ENCODE data around the gene TBC1D32.
"Not testable (repeated sequence)": the region's sequence is repeated elsewhere in the genome, so short reads cannot be mapped to it uniquely, and the experiment has no call there.

The TBC1D32 gene

DNA sequence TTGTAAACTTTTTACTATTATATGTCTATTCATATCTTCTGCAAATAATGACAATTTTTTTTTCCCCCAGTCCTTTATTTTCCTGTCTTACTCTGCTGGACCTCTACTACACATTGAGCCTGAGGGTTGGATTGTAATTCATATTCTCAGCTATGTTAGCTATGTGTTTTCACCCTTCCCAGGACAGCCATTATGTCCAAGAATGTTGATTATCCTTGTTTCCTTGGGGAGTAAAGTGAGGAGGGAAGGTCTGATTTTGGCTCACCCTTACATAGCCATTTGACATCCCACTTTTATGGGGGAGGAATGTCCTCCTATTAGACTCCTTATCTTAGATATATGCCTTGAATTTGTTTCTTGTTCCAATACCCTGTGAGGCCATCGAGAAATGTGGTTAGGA, 17.6 kb upstream of the TBC1D32 start:
- FAIRE-seq = no peak
- no peak for TF ChIP-seq POLR2A (IDR thresholded peaks at IDR 0.05; ENCODE audit: low read depth, low read length)
- TF ChIP-seq TAF1 (IDR thresholded peaks at IDR 0.05; ENCODE audit: borderline replicate concordance, low read depth, low read length) = no peak
- no peak for TF ChIP-seq POLR2AphosphoS5 (IDR thresholded peaks at IDR 0.05; ENCODE audit: low read depth, low read length)
- DNase-seq (ENCODE audit: insufficient read length) = no peak

- FAIRE-seq = no peak
- TF ChIP-seq POLR2A (IDR thresholded peaks at IDR 0.05; ENCODE audit: low read depth, low read length) (no peak), TAF1 (IDR thresholded peaks at IDR 0.05; ENCODE audit: borderline replicate concordance, low read depth, low read length) (no peak), POLR2AphosphoS5 (IDR thresholded peaks at IDR 0.05; ENCODE audit: low read depth, low read length) (no peak)
Observed at GRCh38 chr6:121349596-121349995, 15.3 kb upstream of the TBC1D32 start.

GRCh38 chr6:121347484-121347883, 13.2 kb upstream of the TBC1D32 start:
- no peak for TF ChIP-seq POLR2A (IDR thresholded peaks at IDR 0.05; ENCODE audit: low read depth, low read length)
- no peak for TF ChIP-seq POLR2AphosphoS5 (IDR thresholded peaks at IDR 0.05; ENCODE audit: low read depth, low read length)
- no peak for TF ChIP-seq TAF1 (IDR thresholded peaks at IDR 0.05; ENCODE audit: borderline replicate concordance, low read depth, low read length)
- no peak for FAIRE-seq

More at GRCh38 chr6:121349596-121349995, 15.3 kb upstream of the TBC1D32 start:
- no peak for DNase-seq (ENCODE audit: insufficient read length)

GRCh38 chr6:121344539-121344938, 10.3 kb upstream of the TBC1D32 start:
- TF ChIP-seq POLR2A (IDR thresholded peaks at IDR 0.05; ENCODE audit: low read depth, low read length) (no peak), POLR2AphosphoS5 (IDR thresholded peaks at IDR 0.05; ENCODE audit: low read depth, low read length) (no peak), TAF1 (IDR thresholded peaks at IDR 0.05; ENCODE audit: borderline replicate concordance, low read depth, low read length) (no peak)
- no peak for DNase-seq (ENCODE audit: insufficient read length)
- no peak for FAIRE-seq

More at GRCh38 chr6:121347484-121347883, 13.2 kb upstream of the TBC1D32 start:
- DNase-seq (ENCODE audit: insufficient read length) = no peak

DNA sequence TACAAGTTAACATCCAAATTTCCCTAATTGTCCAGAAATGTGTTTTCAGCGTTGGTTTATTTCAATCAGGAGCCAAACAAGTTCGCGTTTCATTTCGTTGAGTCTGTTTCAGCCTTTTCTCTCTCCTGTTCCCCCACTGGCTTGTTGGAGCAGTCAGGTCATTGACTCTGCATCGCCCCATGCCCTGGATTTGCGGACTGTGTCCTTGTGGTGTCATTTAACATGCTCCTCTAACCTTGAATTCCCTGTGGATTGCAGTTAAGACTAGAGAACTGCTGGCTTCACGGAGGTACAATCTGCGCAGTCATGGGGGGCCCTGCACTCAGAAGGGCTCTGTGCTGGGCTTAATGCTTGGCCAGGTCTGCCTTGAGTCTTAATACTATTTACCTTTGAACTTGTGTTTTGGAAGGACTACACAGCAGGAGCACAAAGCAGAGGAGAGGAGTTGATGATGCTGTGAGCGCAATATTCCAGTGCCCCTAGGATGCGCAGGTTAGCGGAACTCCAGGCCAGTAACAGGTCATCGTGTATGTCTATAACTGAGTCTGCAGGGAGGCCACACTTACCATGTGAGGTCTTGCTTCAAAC, 5.5 kb upstream of the TBC1D32 start:
- FAIRE-seq (no peak), DNase-seq (ENCODE audit: insufficient read length) (no peak)
- no peak for TF ChIP-seq TAF1 (IDR thresholded peaks at IDR 0.05; ENCODE audit: borderline replicate concordance, low read depth, low read length)
- no peak for TF ChIP-seq POLR2A (IDR thresholded peaks at IDR 0.05; ENCODE audit: low read depth, low read length)
- TF ChIP-seq POLR2AphosphoS5 (IDR thresholded peaks at IDR 0.05; ENCODE audit: low read depth, low read length) = no peak

- TF ChIP-seq TAF1 (IDR thresholded peaks at IDR 0.05; ENCODE audit: borderline replicate concordance, low read depth, low read length) = no peak
- no peak for TF ChIP-seq POLR2A (IDR thresholded peaks at IDR 0.05; ENCODE audit: low read depth, low read length)
- no peak for TF ChIP-seq POLR2AphosphoS5 (IDR thresholded peaks at IDR 0.05; ENCODE audit: low read depth, low read length)
- FAIRE-seq (no peak), DNase-seq (ENCODE audit: insufficient read length) (no peak)
Observed at GRCh38 chr6:121338956-121339355, 4.7 kb upstream of the TBC1D32 start.

DNA sequence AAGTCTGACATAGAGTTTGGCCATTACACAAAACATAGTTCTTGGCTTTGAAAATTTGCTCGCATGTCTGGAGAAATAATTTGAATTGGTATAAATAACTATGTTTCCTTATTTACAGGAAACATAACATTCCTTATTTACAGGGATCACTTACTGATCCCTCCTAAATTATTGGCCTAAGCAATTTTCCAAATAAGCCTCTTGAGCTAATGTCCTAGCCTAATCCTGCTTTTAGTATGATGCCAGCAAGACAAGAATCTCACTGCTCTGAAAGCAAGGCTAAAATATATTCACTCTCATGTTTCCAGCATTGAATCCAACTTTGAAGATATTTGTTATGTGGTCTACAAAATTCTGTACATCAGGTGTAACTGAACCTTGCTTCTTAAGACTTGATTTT, 4.1 kb upstream of the TBC1D32 start:
- no peak for DNase-seq (ENCODE audit: insufficient read length)
- TF ChIP-seq POLR2AphosphoS5 (IDR thresholded peaks at IDR 0.05; ENCODE audit: low read depth, low read length) = no peak
- no peak for TF ChIP-seq POLR2A (IDR thresholded peaks at IDR 0.05; ENCODE audit: low read depth, low read length)
- TF ChIP-seq TAF1 (IDR thresholded peaks at IDR 0.05; ENCODE audit: borderline replicate concordance, low read depth, low read length) = no peak
- no peak for FAIRE-seq

DNA sequence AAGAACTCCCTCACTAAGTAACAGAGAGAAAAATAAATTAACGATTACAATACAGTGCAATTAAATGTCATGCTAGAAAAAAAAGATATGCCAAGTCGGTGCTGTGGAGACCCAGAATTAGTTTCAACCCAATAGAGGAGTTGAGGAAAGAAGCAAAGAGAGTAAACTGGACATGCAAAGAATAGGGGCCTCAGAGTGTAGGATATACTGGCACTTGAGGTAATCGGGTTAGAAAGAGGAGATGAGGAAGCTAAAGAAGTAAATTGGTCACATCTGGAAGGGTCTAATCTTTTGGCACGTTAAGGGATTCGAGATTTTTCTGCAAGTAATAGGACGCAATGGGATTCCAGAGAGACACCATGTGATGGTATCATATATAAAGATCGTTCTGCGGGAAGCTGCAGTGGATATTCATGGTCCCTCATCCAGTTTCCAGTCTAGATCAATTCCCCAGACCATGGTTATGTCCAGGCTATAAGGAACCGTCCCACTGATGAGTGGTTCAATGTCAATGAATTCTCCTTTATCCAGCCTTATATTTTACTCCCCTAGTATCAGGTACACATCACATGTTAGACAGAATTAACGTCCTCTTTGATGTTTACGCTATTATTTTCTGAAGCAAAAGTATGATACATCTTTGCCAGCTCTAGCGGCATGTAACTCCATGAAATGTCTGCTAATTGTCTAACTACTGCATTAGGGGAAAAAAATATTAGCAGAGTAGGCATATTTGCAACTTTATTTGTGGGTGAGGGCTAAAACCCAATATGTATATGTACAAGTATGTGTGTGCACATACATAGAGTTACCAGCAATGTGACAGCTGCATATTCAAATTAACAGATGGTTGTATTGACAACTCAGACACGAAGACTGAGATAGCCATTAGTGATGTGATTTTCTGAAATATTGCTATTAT, 1.1 kb upstream of the TBC1D32 start:
- no peak for TF ChIP-seq POLR2AphosphoS5 (IDR thresholded peaks at IDR 0.05; ENCODE audit: low read depth, low read length)
- no peak for TF ChIP-seq TAF1 (IDR thresholded peaks at IDR 0.05; ENCODE audit: borderline replicate concordance, low read depth, low read length)
- TF ChIP-seq POLR2A (IDR thresholded peaks at IDR 0.05; ENCODE audit: low read depth, low read length) = no peak
- DNase-seq (ENCODE audit: insufficient read length) = no peak

DNA sequence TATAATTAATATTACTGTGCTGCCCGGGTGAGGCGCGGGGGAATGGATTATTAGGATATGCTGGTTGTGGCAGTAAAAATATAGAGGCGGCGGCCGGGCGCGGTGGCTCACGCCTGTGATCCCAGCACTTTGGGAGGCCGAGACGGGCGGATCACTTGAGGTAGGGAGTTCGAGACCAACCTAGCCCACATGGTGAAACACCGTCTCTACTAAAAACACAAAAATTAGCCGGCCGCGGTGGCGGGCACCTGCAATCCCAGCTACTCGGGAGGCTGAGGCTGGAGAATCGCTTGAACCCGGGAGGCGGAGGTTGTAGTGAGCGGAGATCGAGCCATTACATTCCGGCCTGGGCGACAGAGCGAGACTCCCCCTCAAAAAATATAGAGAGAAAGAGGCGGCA, 586 bp downstream of the TBC1D32 start:
- DNase-seq (ENCODE audit: insufficient read length); FAIRE-seq: not testable (repeated sequence)

More for the DNA sequence above, 1.1 kb upstream of the TBC1D32 start:
- FAIRE-seq = no peak

GRCh38 chr6:121333196-121333595, 1.1 kb downstream of the TBC1D32 start:
- DNase-seq (ENCODE audit: insufficient read length) (no peak), FAIRE-seq (no peak)
- TF ChIP-seq TAF1 (IDR thresholded peaks at IDR 0.05; ENCODE audit: borderline replicate concordance, low read depth, low read length) (no peak), POLR2AphosphoS5 (IDR thresholded peaks at IDR 0.05; ENCODE audit: low read depth, low read length) (no peak), POLR2A (IDR thresholded peaks at IDR 0.05; ENCODE audit: low read depth, low read length) (no peak)

- DNase-seq (ENCODE audit: insufficient read length) = no peak
- FAIRE-seq = no peak
- TF ChIP-seq TAF1 (IDR thresholded peaks at IDR 0.05; ENCODE audit: borderline replicate concordance, low read depth, low read length) (no peak), POLR2AphosphoS5 (IDR thresholded peaks at IDR 0.05; ENCODE audit: low read depth, low read length) (no peak), POLR2A (IDR thresholded peaks at IDR 0.05; ENCODE audit: low read depth, low read length) (no peak)
Observed at GRCh38 chr6:121330516-121330915, 3.8 kb downstream of the TBC1D32 start.

DNA sequence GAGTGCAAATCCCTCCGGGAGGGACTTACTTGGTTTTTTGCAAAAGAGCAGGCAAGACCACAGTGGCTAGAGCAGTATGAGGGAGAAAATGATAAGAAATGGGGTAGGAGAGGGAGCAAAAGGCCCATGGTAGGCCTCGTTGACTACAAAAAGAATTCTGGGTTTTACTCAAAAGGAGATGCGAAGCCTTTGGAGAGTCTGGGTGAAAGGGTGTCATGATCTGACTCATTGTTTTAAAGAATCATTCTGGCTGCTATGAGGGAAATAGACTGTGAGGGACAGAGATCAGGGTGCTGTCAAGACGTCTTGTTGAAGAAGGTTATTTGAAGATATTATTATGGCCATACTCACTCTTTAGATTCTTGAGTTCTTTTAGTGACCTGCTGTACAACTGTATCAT, 13.0 kb downstream of the TBC1D32 start:
- no peak for TF ChIP-seq POLR2A (IDR thresholded peaks at IDR 0.05; ENCODE audit: low read depth, low read length)
- TF ChIP-seq POLR2AphosphoS5 (IDR thresholded peaks at IDR 0.05; ENCODE audit: low read depth, low read length) = no peak
- no peak for TF ChIP-seq TAF1 (IDR thresholded peaks at IDR 0.05; ENCODE audit: borderline replicate concordance, low read depth, low read length)
- DNase-seq (ENCODE audit: insufficient read length) (no peak), FAIRE-seq (no peak)
